Hepatocyte (in vitro differentiated cells): ENCODE measurements around the gene PSMA3. TPM values are rescaled to one million over a fixed set of nuclear protein-coding genes. Genes with fewer than 3 reads are reported as not detected.

ENCODE experiments used
- DNase-seq: peaks from one replicate; pipeline ENCODE4 v3.0.0-alpha.2; 2016; ENCODE audit warnings: low spot score
- H2AFZ ChIP-seq: fragments of 200-600 bp; sonication (generic); 2 replicates; pipeline ENCODE4 v1.6.0; 2016; ENCODE audit warnings: antibody characterized with exemption, mild to moderate bottlenecking
- H3K27ac ChIP-seq: fragments of 200-600 bp; sonication (generic); 2 replicates; pipeline ENCODE4 v1.5.1; 2016; ENCODE audit warnings: mild to moderate bottlenecking
- H3K27me3 ChIP-seq: fragments of 200-600 bp; sonication (generic); 2 replicates; pipeline ENCODE4 v1.6.1; 2016
- H3K36me3 ChIP-seq: fragments of 200-600 bp; sonication (generic); replicated peaks from 2 replicates; pipeline ENCODE4 v1.5.1; 2016; ENCODE audit warnings: low read depth; ENCODE audit not compliant: insufficient read depth
- H3K4me1 ChIP-seq: fragments of 200-600 bp; sonication (generic); 2 replicates; pipeline ENCODE4 v1.5.1; 2016; ENCODE audit warnings: mild to moderate bottlenecking, moderate library complexity; ENCODE audit not compliant: insufficient read depth
- H3K4me2 ChIP-seq: fragments of 200-600 bp; sonication (generic); 2 replicates; pipeline ENCODE4 v1.6.0; 2016
- H3K4me3 ChIP-seq: fragments of 200-600 bp; sonication (generic); 2 replicates; pipeline ENCODE4 v1.5.1; 2016; ENCODE audit warnings: mild to moderate bottlenecking
- H3K79me2 ChIP-seq: fragments of 200-600 bp; sonication (generic); 2 replicates; pipeline ENCODE4 v1.6.0; 2017; ENCODE audit warnings: mild to moderate bottlenecking
- H3K9me2 ChIP-seq: fragments of 200-600 bp; sonication (generic); replicated peaks from 2 replicates; pipeline ENCODE4 v1.6.0; 2017; ENCODE audit warnings: mild to moderate bottlenecking; ENCODE audit not compliant: insufficient read depth
- H3K9me3 ChIP-seq: fragments of 200-600 bp; sonication (generic); 2 replicates; pipeline ENCODE4 v1.5.1; 2016; ENCODE audit warnings: low read depth, mild to moderate bottlenecking
- H4K20me1 ChIP-seq: fragments of 200-600 bp; sonication (generic); 2 replicates; pipeline ENCODE4 v1.6.0; 2016; ENCODE audit warnings: mild to moderate bottlenecking; ENCODE audit not compliant: insufficient read depth, poor library complexity, severe bottlenecking
- EZH2 ChIP-seq: fragments of 200-600 bp; sonication (generic); IDR thresholded peaks from 2 replicates; pipeline ENCODE4 v1.6.1; 2016; ENCODE audit warnings: antibody characterized with exemption, mild to moderate bottlenecking, borderline replicate concordance
- EZH2phosphoT487 ChIP-seq: fragments of 200-600 bp; sonication (generic); IDR thresholded peaks from one replicate; pipeline ENCODE4 v1.6.1; 2018; ENCODE audit warnings: antibody characterized with exemption, mild to moderate bottlenecking, low read depth, moderate library complexity; ENCODE audit not compliant: unreplicated experiment, severe bottlenecking
- WGBS: methylation state at CpG from one replicate; pipeline ENCODE4 v1.1.6; 2016; ENCODE audit warnings: low lambda C conversion rate; ENCODE audit errors: missing lambda C conversion rate; 5-methylcytosine and 5-hydroxymethylcytosine counted together
- polyA plus RNA-seq: library from polyadenylated mRNA; unstranded; fragments of >200 nt; fragmentation: Nextera tagmentation; extraction: Ambion mirVana; gene quantifications from 2 replicates; pipeline ENCODE4 v1.2.1, GENCODE V29; 2016
- total RNA-seq: library from RNA; depleted of rRNA; stranded (reverse); fragments of >200 nt; gene quantifications from 2 replicates; pipeline ENCODE4 v1.2.3, GENCODE V29; 2014
- TF ChIP-seq, protein P1 (sequence below): fragments of 200-600 bp; sonication (generic); IDR thresholded peaks from 2 replicates; pipeline ENCODE4 v1.5.1; 2016; ENCODE audit warnings: antibody characterized with exemption, mild to moderate bottlenecking; ENCODE audit not compliant: poor library complexity

Gene PSMA3
- total and polyA plus RNA-seq, 2 experiments from 2014 or later = 152 to 186 TPM

DNA sequence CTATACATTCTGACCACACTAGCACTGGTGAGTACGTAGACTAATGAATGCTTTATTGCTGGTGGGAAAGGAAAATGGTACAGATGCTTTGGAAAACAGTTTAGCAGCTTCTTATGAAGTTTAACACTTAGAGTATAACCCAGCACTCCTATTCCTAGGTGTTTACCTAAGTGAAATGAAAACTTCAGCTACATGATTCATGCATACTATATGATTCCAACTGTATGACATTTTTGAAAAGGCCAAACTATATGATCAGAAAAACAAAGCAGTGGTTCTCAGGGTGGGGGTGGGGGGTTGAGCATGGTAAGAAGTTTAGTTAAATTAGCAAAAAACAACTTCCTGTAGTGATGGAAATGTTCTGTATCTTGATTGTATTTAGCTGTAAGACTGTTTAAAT is 31.6 kb downstream of the PSMA3 start:
- H4K20me1 ChIP-seq = peaks cover 31% of the 10 kb centered on the region
- H3K4me1 ChIP-seq = peaks cover 5% of the 10 kb centered on the region
- TF ChIP-seq, protein P1, sequence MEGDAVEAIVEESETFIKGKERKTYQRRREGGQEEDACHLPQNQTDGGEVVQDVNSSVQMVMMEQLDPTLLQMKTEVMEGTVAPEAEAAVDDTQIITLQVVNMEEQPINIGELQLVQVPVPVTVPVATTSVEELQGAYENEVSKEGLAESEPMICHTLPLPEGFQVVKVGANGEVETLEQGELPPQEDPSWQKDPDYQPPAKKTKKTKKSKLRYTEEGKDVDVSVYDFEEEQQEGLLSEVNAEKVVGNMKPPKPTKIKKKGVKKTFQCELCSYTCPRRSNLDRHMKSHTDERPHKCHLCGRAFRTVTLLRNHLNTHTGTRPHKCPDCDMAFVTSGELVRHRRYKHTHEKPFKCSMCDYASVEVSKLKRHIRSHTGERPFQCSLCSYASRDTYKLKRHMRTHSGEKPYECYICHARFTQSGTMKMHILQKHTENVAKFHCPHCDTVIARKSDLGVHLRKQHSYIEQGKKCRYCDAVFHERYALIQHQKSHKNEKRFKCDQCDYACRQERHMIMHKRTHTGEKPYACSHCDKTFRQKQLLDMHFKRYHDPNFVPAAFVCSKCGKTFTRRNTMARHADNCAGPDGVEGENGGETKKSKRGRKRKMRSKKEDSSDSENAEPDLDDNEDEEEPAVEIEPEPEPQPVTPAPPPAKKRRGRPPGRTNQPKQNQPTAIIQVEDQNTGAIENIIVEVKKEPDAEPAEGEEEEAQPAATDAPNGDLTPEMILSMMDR = no peak
- TF ChIP-seq EZH2phosphoT487 (no peak), EZH2 (no peak)

DNA sequence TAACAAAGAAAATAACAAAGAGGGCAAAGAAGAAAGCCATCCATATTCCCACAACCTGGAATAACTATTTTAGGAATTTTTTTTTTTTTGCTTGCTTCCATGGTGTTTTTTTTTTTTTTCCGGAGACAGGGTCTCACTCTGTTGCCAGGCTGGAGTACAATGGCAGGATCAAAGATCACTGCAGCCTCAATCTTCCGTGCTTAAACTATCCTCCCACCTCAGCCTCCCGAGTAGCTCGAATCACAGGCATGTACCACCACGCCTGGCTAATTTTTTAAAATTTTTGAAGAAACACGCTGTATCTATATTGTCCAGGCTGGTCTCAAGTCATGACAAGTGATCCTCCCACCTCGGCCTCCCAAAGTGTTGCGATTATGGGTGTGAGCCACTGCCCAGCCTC is 33.5 kb downstream of the PSMA3 start:
- Histone ChIP-seq H4K20me1 (peaks cover 26% of the 10 kb centered on the region), H3K36me3 (no peaks in the 10 kb centered on the region), H3K9me3 (no peaks in the 10 kb centered on the region), H3K4me3 (no peak overlapping the region), H3K27ac (no peak overlapping the region), H3K79me2 (peaks cover 91% of the 10 kb centered on the region), H2AFZ (no peak overlapping the region), H3K4me2 (no peak overlapping the region), H3K4me1 (peaks cover 13% of the 10 kb centered on the region), H3K9me2 (no peaks in the 10 kb centered on the region), H3K27me3 (no peaks in the 10 kb centered on the region)
- TF ChIP-seq EZH2phosphoT487 (no peak), EZH2 (no peak)
- 98% methylated on average over 8 of the region's 8 CpGs for WGBS
- no peak for DNase-seq

More for the DNA sequence above, 31.6 kb downstream of the PSMA3 start:
- Histone ChIP-seq H3K27ac (no peak overlapping the region), H3K36me3 (no peaks in the 10 kb centered on the region), H3K9me2 (no peaks in the 10 kb centered on the region), H3K9me3 (no peaks in the 10 kb centered on the region), H3K27me3 (no peaks in the 10 kb centered on the region), H3K79me2 (peaks cover 90% of the 10 kb centered on the region), H2AFZ (no peak overlapping the region), H3K4me2 (no peak overlapping the region), H3K4me3 (no peak overlapping the region)
- no peak for DNase-seq
- 96% methylated on average over 1 of the region's 1 CpG for WGBS

DNA sequence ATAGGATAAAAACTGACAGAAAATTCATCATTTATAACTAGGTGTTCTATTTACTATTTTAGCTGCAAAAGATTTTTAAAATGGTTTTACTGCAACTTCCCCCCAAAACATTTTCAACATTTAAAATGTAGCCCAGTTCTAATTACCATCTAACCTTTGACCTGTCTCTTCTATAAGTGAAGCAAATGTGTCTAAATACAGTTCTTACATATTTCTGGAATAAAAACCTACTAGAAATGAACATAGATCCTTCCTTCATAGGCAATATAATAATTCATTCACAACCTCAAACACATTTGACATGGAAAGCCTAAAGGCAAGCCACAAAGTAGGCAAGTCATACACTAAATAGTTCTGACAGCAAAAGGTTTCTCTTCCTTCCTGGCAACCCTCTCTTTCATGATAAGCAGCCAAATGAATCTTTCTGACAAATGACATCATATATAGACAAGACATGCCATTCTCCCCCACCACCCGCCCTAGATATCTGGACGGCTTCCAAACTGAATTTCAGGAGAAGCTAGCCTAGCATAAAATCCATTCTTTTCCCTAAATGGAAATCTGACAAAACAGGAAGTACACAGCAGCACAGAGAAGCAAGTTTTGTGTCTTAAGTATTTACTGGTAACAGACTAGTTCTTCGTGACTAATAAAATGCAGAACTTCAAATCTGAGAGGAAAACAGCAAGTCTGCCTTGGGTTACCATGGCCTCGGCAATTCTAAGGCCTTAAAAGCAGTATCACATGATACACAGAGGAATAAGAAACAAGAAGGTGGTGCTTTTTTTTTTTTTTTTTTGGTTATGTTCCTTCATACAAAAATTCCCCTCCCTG is 36.5 kb downstream of the PSMA3 start:
- Histone ChIP-seq H3K4me2 (peak overlapping the region; percentile 8), H3K27me3 (no peaks in the 10 kb centered on the region), H3K9me3 (no peaks in the 10 kb centered on the region), H3K9me2 (no peaks in the 10 kb centered on the region), H3K36me3 (no peaks in the 10 kb centered on the region), H3K27ac (peak overlapping the region; percentile 87), H2AFZ (no peak overlapping the region), H3K79me2 (peaks cover 93% of the 10 kb centered on the region), H3K4me3 (no peak overlapping the region), H4K20me1 (peaks cover 22% of the 10 kb centered on the region), H3K4me1 (peaks cover 17% of the 10 kb centered on the region)
- DNase-seq = peak; percentile 71
- no peak for TF ChIP-seq EZH2
- TF ChIP-seq, protein P1 = no peak
- no peak for TF ChIP-seq EZH2phosphoT487
- WGBS = 56% methylated on average over 4 of the region's 4 CpGs

DNA sequence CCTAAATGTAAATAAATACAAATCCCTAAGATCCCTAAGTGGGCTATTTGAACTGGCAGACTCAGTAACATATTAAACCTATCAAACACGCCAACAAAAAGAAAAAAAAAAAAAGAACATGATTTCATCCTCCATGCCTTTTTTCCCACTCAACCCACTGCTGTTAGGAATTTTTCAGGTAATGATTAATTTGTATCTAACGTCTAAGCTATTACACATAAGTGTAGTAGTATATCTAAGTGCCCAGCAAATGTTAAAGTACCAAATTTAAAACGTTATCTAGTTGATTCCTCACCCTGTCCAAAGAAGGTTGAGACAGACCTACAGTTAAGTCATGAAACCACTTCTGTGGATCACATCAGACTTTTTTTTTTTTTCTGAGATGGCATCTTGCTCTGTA is 37.3 kb downstream of the PSMA3 start:
- H2AFZ ChIP-seq = no peak overlapping the region
- no peaks in the 10 kb centered on the region for H3K27me3 ChIP-seq
- no peaks in the 10 kb centered on the region for H3K9me3 ChIP-seq
- peaks cover 22% of the 10 kb centered on the region for H4K20me1 ChIP-seq
- no peak for DNase-seq
- H3K36me3 ChIP-seq = no peaks in the 10 kb centered on the region
- TF ChIP-seq EZH2phosphoT487 (no peak), EZH2 (no peak)
- TF ChIP-seq, protein P1 = no peak
- H3K9me2 ChIP-seq = no peaks in the 10 kb centered on the region
- H3K4me3 ChIP-seq = no peak overlapping the region
- H3K79me2 ChIP-seq = peaks cover 93% of the 10 kb centered on the region
- WGBS = 58% methylated on average over 3 of the region's 3 CpGs
- peaks cover 17% of the 10 kb centered on the region for H3K4me1 ChIP-seq
- H3K4me2 ChIP-seq = peak overlapping the region; percentile 8
- peak overlapping the region; percentile 87 for H3K27ac ChIP-seq
